ENCODE measurements around the gene TTC21A. TPM values are rescaled to one million over a fixed set of nuclear protein-coding genes. Genes with fewer than 3 reads are reported as not detected.

TTC21A gene
- polyA plus RNA-seq, 4 donors = 1.7 to 12.7 (median 7.0) TPM

- Histone ChIP-seq H3K9me3 (ENCODE audit: control insufficient read depth in 2 of 2, insufficient read depth in 1 of 2, low read depth in 1 of 2, low read length in 1 of 2) (no peaks in the 10 kb centered on the region), H3K27ac (ENCODE audit: low read depth in 1 of 3, low read length in 2 of 3) (peak overlapping the region; percentile 80 to 92 (median 88)), H3K27me3 (ENCODE audit: control insufficient read depth in 3 of 3, insufficient read depth in 3 of 3, low read length in 3 of 3) (no peaks in the 10 kb centered on the region), H3K4me3 (ENCODE audit: low read depth in 1 of 3, low read length in 3 of 3) (peak overlapping the region; percentile 80 to 98 (median 87)), H3K4me1 (ENCODE audit: control insufficient read depth in 3 of 3, insufficient read depth in 2 of 3, low read depth in 1 of 3, low read length in 2 of 3) (peaks cover 4 to 10% (median 6%) of the 10 kb centered on the region in 3 donors), H3K36me3 (ENCODE audit: control insufficient read depth in 3 of 3, insufficient read depth in 2 of 3, low read depth in 1 of 3, low read length in 3 of 3) (peaks cover 0 to 41% (median 0%) of the 10 kb centered on the region in 3 donors)
- WGBS, 3 donors = 0 to 1% (median 1%) methylated on average over 36 to 55 of the region's 55 CpGs
- FAIRE-seq (no peak), DNase-seq (peak; percentile 61 to 84)
Measured at GRCh38 chr3:39106851-39107387, 561 bp upstream of the TTC21A start.

GRCh38 chr3:39108200-39108710 is 775 bp downstream of the TTC21A start:
- H3K4me3 ChIP-seq (ENCODE audit: low read depth in 1 of 3, low read length in 3 of 3) = peak overlapping the region; percentile 80 to 98 (median 87)
- FAIRE-seq (no peak), DNase-seq (no peak)
- peaks cover 4 to 10% (median 6%) of the 10 kb centered on the region in 3 donors for H3K4me1 ChIP-seq (ENCODE audit: control insufficient read depth in 3 of 3, insufficient read depth in 2 of 3, low read depth in 1 of 3, low read length in 2 of 3)
- no peaks in the 10 kb centered on the region for H3K9me3 ChIP-seq (ENCODE audit: control insufficient read depth in 2 of 2, insufficient read depth in 1 of 2, low read depth in 1 of 2, low read length in 1 of 2)
- no peaks in the 10 kb centered on the region for H3K27me3 ChIP-seq (ENCODE audit: control insufficient read depth in 3 of 3, insufficient read depth in 3 of 3, low read length in 3 of 3)
- peak overlapping the region in 2 of 3 donors; percentile 80 to 92 for H3K27ac ChIP-seq (ENCODE audit: low read depth in 1 of 3, low read length in 2 of 3)
- H3K36me3 ChIP-seq (ENCODE audit: control insufficient read depth in 3 of 3, insufficient read depth in 2 of 3, low read depth in 1 of 3, low read length in 3 of 3) = peaks cover 0 to 36% (median 0%) of the 10 kb centered on the region in 3 donors
- WGBS, 3 donors = 24 to 40% (median 25%) methylated on average over 2 of the region's 2 CpGs

- no peak for FAIRE-seq
- H3K4me1 ChIP-seq (ENCODE audit: control insufficient read depth in 3 of 3, insufficient read depth in 2 of 3, low read depth in 1 of 3, low read length in 2 of 3) = peaks cover 4 to 10% (median 6%) of the 10 kb centered on the region in 3 donors
- peaks cover 0 to 30% (median 0%) of the 10 kb centered on the region in 3 donors for H3K36me3 ChIP-seq (ENCODE audit: control insufficient read depth in 3 of 3, insufficient read depth in 2 of 3, low read depth in 1 of 3, low read length in 3 of 3)
- H3K9me3 ChIP-seq (ENCODE audit: control insufficient read depth in 2 of 2, insufficient read depth in 1 of 2, low read depth in 1 of 2, low read length in 1 of 2) = no peaks in the 10 kb centered on the region
- no peaks in the 10 kb centered on the region for H3K27me3 ChIP-seq (ENCODE audit: control insufficient read depth in 3 of 3, insufficient read depth in 3 of 3, low read length in 3 of 3)
- no peak overlapping the region for H3K4me3 ChIP-seq (ENCODE audit: low read depth in 1 of 3, low read length in 3 of 3)
- DNase-seq = no peak
- WGBS, 3 donors = 85 to 89% (median 87%) methylated on average over 5 of the region's 5 CpGs
- no peak overlapping the region for H3K27ac ChIP-seq (ENCODE audit: low read depth in 1 of 3, low read length in 2 of 3)
Measured at GRCh38 chr3:39109086-39109485, 1.6 kb downstream of the TTC21A start.

GRCh38 chr3:39110041-39110639 is 2.7 kb downstream of the TTC21A start:
- Histone ChIP-seq H3K4me3 (ENCODE audit: low read depth in 1 of 3, low read length in 3 of 3) (no peak overlapping the region), H3K9me3 (ENCODE audit: control insufficient read depth in 2 of 2, insufficient read depth in 1 of 2, low read depth in 1 of 2, low read length in 1 of 2) (no peaks in the 10 kb centered on the region), H3K36me3 (ENCODE audit: control insufficient read depth in 3 of 3, insufficient read depth in 2 of 3, low read depth in 1 of 3, low read length in 3 of 3) (peaks cover 0 to 22% (median 0%) of the 10 kb centered on the region in 3 donors), H3K27ac (ENCODE audit: low read depth in 1 of 3, low read length in 2 of 3) (no peak overlapping the region), H3K27me3 (ENCODE audit: control insufficient read depth in 3 of 3, insufficient read depth in 3 of 3, low read length in 3 of 3) (no peaks in the 10 kb centered on the region), H3K4me1 (ENCODE audit: control insufficient read depth in 3 of 3, insufficient read depth in 2 of 3, low read depth in 1 of 3, low read length in 2 of 3) (peaks cover 4 to 10% (median 6%) of the 10 kb centered on the region in 3 donors)
- FAIRE-seq (no peak), DNase-seq (no peak)
- WGBS, 3 donors = 76 to 91% (median 82%) methylated on average over 2 of the region's 2 CpGs

GRCh38 chr3:39112113-39112512 is 4.6 kb downstream of the TTC21A start:
- DNase-seq (no peak), FAIRE-seq (no peak)
- no peak overlapping the region for H3K27ac ChIP-seq (ENCODE audit: low read depth in 1 of 3, low read length in 2 of 3)
- H3K36me3 ChIP-seq (ENCODE audit: control insufficient read depth in 3 of 3, insufficient read depth in 2 of 3, low read depth in 1 of 3, low read length in 3 of 3) = peaks cover 0 to 24% (median 0%) of the 10 kb centered on the region in 3 donors
- H3K4me3 ChIP-seq (ENCODE audit: low read depth in 1 of 3, low read length in 3 of 3) = no peak overlapping the region
- H3K9me3 ChIP-seq (ENCODE audit: control insufficient read depth in 2 of 2, insufficient read depth in 1 of 2, low read depth in 1 of 2, low read length in 1 of 2) = no peaks in the 10 kb centered on the region
- H3K27me3 ChIP-seq (ENCODE audit: control insufficient read depth in 3 of 3, insufficient read depth in 3 of 3, low read length in 3 of 3) = no peaks in the 10 kb centered on the region
- 89 to 100% (median 95%) methylated on average over 3 of the region's 3 CpGs for WGBS, 3 donors
- peaks cover 0 to 6% (median 3%) of the 10 kb centered on the region in 3 donors for H3K4me1 ChIP-seq (ENCODE audit: control insufficient read depth in 3 of 3, insufficient read depth in 2 of 3, low read depth in 1 of 3, low read length in 2 of 3)

GRCh38 chr3:39112535-39112934 is 5.1 kb downstream of the TTC21A start:
- no peaks in the 10 kb centered on the region for H3K27me3 ChIP-seq (ENCODE audit: control insufficient read depth in 3 of 3, insufficient read depth in 3 of 3, low read length in 3 of 3)
- H3K36me3 ChIP-seq (ENCODE audit: control insufficient read depth in 3 of 3, insufficient read depth in 2 of 3, low read depth in 1 of 3, low read length in 3 of 3) = peaks cover 0 to 24% (median 0%) of the 10 kb centered on the region in 3 donors
- H3K27ac ChIP-seq (ENCODE audit: low read depth in 1 of 3, low read length in 2 of 3) = no peak overlapping the region
- H3K4me3 ChIP-seq (ENCODE audit: low read depth in 1 of 3, low read length in 3 of 3) = no peak overlapping the region
- H3K9me3 ChIP-seq (ENCODE audit: control insufficient read depth in 2 of 2, insufficient read depth in 1 of 2, low read depth in 1 of 2, low read length in 1 of 2) = no peaks in the 10 kb centered on the region
- 74 to 89% (median 82%) methylated on average over 2 of the region's 2 CpGs for WGBS, 3 donors
- H3K4me1 ChIP-seq (ENCODE audit: control insufficient read depth in 3 of 3, insufficient read depth in 2 of 3, low read depth in 1 of 3, low read length in 2 of 3) = peaks cover 0 to 6% (median 3%) of the 10 kb centered on the region in 3 donors
- no peak for DNase-seq
- FAIRE-seq = no peak

- FAIRE-seq (no peak), DNase-seq (no peak)
- no peaks in the 10 kb centered on the region for H3K27me3 ChIP-seq (ENCODE audit: control insufficient read depth in 3 of 3, insufficient read depth in 3 of 3, low read length in 3 of 3)
- H3K36me3 ChIP-seq (ENCODE audit: control insufficient read depth in 3 of 3, insufficient read depth in 2 of 3, low read depth in 1 of 3, low read length in 3 of 3) = peaks cover 0 to 26% (median 0%) of the 10 kb centered on the region in 3 donors
- H3K9me3 ChIP-seq (ENCODE audit: control insufficient read depth in 2 of 2, insufficient read depth in 1 of 2, low read depth in 1 of 2, low read length in 1 of 2) = no peaks in the 10 kb centered on the region
- H3K27ac ChIP-seq (ENCODE audit: low read depth in 1 of 3, low read length in 2 of 3) = no peak overlapping the region
- 91 to 95% (median 93%) methylated on average over 3 of the region's 3 CpGs for WGBS, 3 donors
- H3K4me3 ChIP-seq (ENCODE audit: low read depth in 1 of 3, low read length in 3 of 3) = no peak overlapping the region
- H3K4me1 ChIP-seq (ENCODE audit: control insufficient read depth in 3 of 3, insufficient read depth in 2 of 3, low read depth in 1 of 3, low read length in 2 of 3) = peaks cover 0 to 1% (median 1%) of the 10 kb centered on the region in 3 donors
Measured at GRCh38 chr3:39113291-39113690, 5.8 kb downstream of the TTC21A start.

- FAIRE-seq (no peak), DNase-seq (no peak)
- H3K9me3 ChIP-seq (ENCODE audit: control insufficient read depth in 2 of 2, insufficient read depth in 1 of 2, low read depth in 1 of 2, low read length in 1 of 2) = no peaks in the 10 kb centered on the region
- H3K36me3 ChIP-seq (ENCODE audit: control insufficient read depth in 3 of 3, insufficient read depth in 2 of 3, low read depth in 1 of 3, low read length in 3 of 3) = peaks cover 0 to 29% (median 0%) of the 10 kb centered on the region in 3 donors
- no peaks in the 10 kb centered on the region for H3K27me3 ChIP-seq (ENCODE audit: control insufficient read depth in 3 of 3, insufficient read depth in 3 of 3, low read length in 3 of 3)
- H3K27ac ChIP-seq (ENCODE audit: low read depth in 1 of 3, low read length in 2 of 3) = no peak overlapping the region
- 80 to 85% (median 83%) methylated on average over 5 of the region's 5 CpGs for WGBS, 3 donors
- H3K4me1 ChIP-seq (ENCODE audit: control insufficient read depth in 3 of 3, insufficient read depth in 2 of 3, low read depth in 1 of 3, low read length in 2 of 3) = no peaks in the 10 kb centered on the region
- H3K4me3 ChIP-seq (ENCODE audit: low read depth in 1 of 3, low read length in 3 of 3) = no peak overlapping the region
Measured at GRCh38 chr3:39114456-39114855, 7.0 kb downstream of the TTC21A start.

Data from small intestine (tissue), 7 donors.